Activated T-cell treated with anti-CD3 and anti-CD28 coated beads, Interleukin-2, amount 50 U/mL, for 72 hours (primary cell): ENCODE results near the gene INPP4B. TPM values are rescaled to one million over a fixed set of nuclear protein-coding genes. Genes with fewer than 3 reads are reported as not detected.

Experiments
- ATAC-seq, 2 donors: fragments of 150-1000 bp; cut with Tn5 transposase; replicated peaks in 1 of 2; 2 replicates each; pipeline ENCODE4 v1.10.0; 2021; ENCODE audit warnings: moderate library complexity in 2 of 2, mild to moderate bottlenecking in 1 of 2
- DNase-seq, 2 donors: peaks; one replicate each; pipeline ENCODE4 v3.0.0; 2021 to 2022; ENCODE audit warnings: mixed read lengths in 1 of 2
- H3K27ac Mint-ChIP-seq: one replicate; pipeline ENCODE4 v1.8.0; 2022; ENCODE audit warnings: mild to moderate bottlenecking, moderate library complexity, mixed read lengths
- H3K27me3 Mint-ChIP-seq: one replicate; pipeline ENCODE4 v1.8.0; 2022; ENCODE audit warnings: low read depth, mixed read lengths
- H3K36me3 Mint-ChIP-seq, 2 donors: one replicate each; pipeline ENCODE4 v1.8.0; 2022; ENCODE audit warnings: mixed read lengths in 2 of 2, mild to moderate bottlenecking in 1 of 2; ENCODE audit not compliant: insufficient read depth in 2 of 2
- H3K4me1 Mint-ChIP-seq: one replicate; pipeline ENCODE4 v1.8.0; 2022; ENCODE audit warnings: low read depth, mixed read lengths
- H3K4me3 Mint-ChIP-seq, 2 donors: one replicate each; pipeline ENCODE4 v1.8.0; 2022; ENCODE audit warnings: mild to moderate bottlenecking in 2 of 2, mixed read lengths in 2 of 2, moderate library complexity in 2 of 2
- H3K9me3 Mint-ChIP-seq, 2 donors: one replicate each; pipeline ENCODE4 v1.8.0; 2022; ENCODE audit warnings: mixed read lengths in 2 of 2
- total RNA-seq, 2 donors: library from RNA; stranded (reverse); gene quantifications; one replicate each; pipeline ENCODE4 v1.2.3, GENCODE V29; 2022

INPP4B gene
- total RNA-seq, 2 donors from 2014 or later, result 64.9 to 67.3 TPM

DNA sequence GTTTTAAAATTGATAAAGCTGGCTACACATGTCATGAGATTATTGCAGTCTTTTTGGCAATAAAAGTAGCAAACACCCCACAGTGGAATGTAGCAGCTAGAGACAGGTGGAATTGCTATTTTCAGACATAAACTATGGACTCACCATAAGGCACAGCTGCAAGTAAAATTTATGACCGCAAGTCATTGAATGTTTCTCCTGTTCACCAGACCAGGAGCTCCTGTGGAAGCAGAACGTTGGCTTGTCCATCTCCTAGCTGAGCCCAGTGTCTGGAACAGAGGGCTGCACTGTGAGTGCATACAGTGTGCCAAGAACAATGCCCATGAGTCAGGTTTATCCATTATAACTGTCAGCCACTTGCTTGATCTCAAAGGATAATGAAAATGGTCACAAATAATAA lies 538.2 kb downstream of the INPP4B start:
- no peak overlapping the region for H3K4me3 Mint-ChIP-seq
- no peaks in the 10 kb centered on the region for H3K9me3 Mint-ChIP-seq
- ATAC-seq, result no peak
- H3K36me3 Mint-ChIP-seq, result peaks cover 2 to 21% of the 10 kb centered on the region in 2 donors
- no peaks in the 10 kb centered on the region for H3K27me3 Mint-ChIP-seq
- DNase-seq, result no peak
- no peak overlapping the region for H3K27ac Mint-ChIP-seq
- H3K4me1 Mint-ChIP-seq, result peaks cover 11% of the 10 kb centered on the region

DNA sequence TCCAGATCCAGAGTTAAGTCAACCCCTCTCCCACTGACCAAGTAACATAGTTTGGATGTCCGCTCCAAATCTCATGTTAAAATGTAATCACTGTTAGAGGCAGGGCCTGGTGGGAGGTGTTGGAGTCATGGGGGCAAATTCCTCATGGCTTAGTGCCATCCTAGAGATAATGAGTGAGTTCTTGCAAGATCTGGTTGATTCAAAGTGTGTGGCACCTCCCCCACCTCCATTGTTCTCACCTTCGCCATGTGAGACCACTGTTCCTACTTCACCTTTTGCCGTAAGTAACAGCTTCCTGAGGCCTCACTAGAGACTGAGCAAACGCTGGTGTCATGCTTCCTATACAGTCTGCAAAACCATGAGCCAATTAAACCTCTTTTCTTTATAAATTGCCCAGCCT lies 548.8 kb downstream of the INPP4B start:
- H3K27me3 Mint-ChIP-seq, result no peaks in the 10 kb centered on the region
- no peaks in the 10 kb centered on the region for H3K9me3 Mint-ChIP-seq
- no peak overlapping the region for H3K27ac Mint-ChIP-seq
- H3K4me1 Mint-ChIP-seq, result peaks cover 32% of the 10 kb centered on the region
- ATAC-seq (no peak), DNase-seq (no peak)
- peaks cover 6 to 35% of the 10 kb centered on the region in 2 donors for H3K36me3 Mint-ChIP-seq
- no peak overlapping the region for H3K4me3 Mint-ChIP-seq

DNA sequence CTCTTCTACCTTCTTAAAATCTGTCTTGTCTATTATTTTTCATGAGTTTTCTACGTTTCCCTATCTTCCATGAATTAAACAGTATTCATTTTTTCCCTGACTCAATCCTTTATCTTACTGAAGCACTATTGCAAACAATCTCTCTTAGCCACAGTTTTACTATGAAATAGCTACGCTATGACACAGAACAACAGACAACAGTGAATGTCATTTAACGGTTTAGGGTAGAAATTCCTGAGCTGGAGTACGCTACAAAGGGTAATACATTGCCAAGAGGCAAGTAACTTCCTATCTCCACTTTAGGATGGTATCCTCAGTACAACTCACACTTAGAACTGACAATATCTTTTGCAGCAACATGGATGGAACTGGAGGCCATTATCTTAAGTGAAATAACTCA lies 552.6 kb downstream of the INPP4B start:
- no peak for ATAC-seq
- H3K9me3 Mint-ChIP-seq, result peaks cover 3 to 7% of the 10 kb centered on the region in 2 donors
- H3K4me1 Mint-ChIP-seq, result peaks cover 46% of the 10 kb centered on the region
- peak overlapping the region in 1 of 2 donors; percentile 58 for H3K4me3 Mint-ChIP-seq
- H3K27me3 Mint-ChIP-seq, result no peaks in the 10 kb centered on the region
- no peak for DNase-seq
- H3K27ac Mint-ChIP-seq, result no peak overlapping the region
- H3K36me3 Mint-ChIP-seq, result peaks cover 22 to 37% of the 10 kb centered on the region in 2 donors

DNA sequence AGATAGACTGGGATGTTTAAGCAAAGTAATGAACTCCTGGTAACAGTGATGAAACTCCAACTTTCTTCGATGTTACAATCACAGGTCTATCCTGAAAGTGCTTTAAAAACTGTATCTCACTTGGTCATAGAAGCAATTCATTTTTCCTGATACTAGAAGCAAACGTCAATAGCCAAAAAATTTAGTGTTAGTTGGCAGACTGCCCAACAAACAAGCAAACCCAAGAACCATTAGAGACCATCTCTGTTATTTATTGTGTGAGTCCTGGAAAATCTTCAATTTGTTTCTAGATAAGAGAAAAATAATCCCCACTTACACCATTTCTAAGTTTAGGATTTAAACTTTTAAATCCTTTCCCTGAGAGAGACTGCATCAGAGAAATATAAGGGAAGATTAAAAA lies 553.9 kb downstream of the INPP4B start:
- H3K36me3 Mint-ChIP-seq, result peaks cover 22 to 28% of the 10 kb centered on the region in 2 donors
- H3K4me1 Mint-ChIP-seq, result peaks cover 46% of the 10 kb centered on the region

DNA sequence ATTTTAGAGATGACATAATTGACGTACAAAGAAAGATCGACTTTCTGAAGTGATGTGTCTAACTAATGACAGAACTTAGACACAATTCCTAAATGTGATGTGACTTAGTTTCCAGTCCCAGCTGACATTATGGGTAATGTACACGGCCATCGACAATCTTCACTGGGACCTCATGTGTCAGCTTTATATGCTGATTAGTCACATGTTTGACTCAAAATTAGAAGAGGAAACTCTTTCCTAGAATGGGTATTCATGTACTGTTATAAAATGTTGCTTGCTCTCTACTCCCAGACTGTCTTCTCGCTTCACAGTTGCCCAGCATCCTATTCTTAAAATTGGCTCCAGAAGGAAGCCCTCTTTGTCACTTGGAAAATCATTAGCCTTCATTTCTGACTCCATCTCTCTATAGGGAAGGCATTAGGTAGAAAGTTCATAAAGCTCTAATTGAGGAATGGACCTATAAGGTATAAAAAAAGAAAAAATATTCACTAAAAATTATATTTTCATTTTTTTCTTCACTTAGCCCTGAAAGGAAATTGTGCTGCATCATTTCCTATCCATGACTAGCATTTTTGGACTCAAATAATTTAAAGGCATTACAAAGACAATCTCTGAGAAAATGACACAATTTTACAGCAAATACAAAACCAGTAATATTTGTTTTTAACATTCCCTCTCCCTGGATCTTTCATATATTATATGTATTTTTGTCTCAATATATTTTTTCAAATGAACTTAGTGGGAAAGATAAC lies 554.6 kb downstream of the INPP4B start:
- Mint-ChIP-seq H3K4me1 (peaks cover 46% of the 10 kb centered on the region), H3K9me3 (peaks cover 3 to 7% of the 10 kb centered on the region in 2 donors), H3K27ac (no peak overlapping the region), H3K36me3 (peaks cover 22 to 28% of the 10 kb centered on the region in 2 donors), H3K4me3 (peak overlapping the region; percentile 1 to 9), H3K27me3 (no peaks in the 10 kb centered on the region)
- peak in 1 of 2 donors; percentile 23 for DNase-seq
- peak; percentile 77 to 83 for ATAC-seq

More for the DNA sequence above, 553.9 kb downstream of the INPP4B start:
- Mint-ChIP-seq H3K27ac (peak overlapping the region; percentile 86), H3K4me3 (peak overlapping the region in 1 of 2 donors; percentile 25), H3K9me3 (peaks cover 3 to 7% of the 10 kb centered on the region in 2 donors), H3K27me3 (no peaks in the 10 kb centered on the region)
- ATAC-seq (no peak), DNase-seq (no peak)

DNA sequence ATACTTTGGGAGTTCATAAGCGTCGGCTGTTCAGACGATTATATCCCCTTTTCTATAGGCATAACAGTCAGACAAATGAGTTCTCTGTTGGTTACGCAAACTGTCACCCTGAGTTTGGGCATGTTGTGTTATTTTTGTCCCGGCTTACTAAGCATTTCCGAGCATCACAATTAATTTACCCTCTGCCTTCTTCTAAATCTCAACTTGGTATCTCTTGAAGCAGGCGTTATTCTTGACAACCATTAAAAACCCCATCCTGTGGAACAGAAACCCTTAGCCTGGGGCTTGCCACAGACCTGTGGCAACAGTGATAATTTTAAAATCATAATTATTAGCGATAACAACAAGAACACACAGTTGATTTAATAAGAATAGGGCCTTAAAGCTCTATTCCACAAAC lies 558.7 kb downstream of the INPP4B start:
- peaks cover 3 to 7% of the 10 kb centered on the region in 2 donors for H3K9me3 Mint-ChIP-seq
- no peak for ATAC-seq
- no peaks in the 10 kb centered on the region for H3K27me3 Mint-ChIP-seq
- H3K27ac Mint-ChIP-seq, result no peak overlapping the region
- H3K4me1 Mint-ChIP-seq, result peaks cover 17% of the 10 kb centered on the region
- no peak for DNase-seq
- no peak overlapping the region for H3K4me3 Mint-ChIP-seq
- peaks cover 15 to 16% of the 10 kb centered on the region in 2 donors for H3K36me3 Mint-ChIP-seq

DNA sequence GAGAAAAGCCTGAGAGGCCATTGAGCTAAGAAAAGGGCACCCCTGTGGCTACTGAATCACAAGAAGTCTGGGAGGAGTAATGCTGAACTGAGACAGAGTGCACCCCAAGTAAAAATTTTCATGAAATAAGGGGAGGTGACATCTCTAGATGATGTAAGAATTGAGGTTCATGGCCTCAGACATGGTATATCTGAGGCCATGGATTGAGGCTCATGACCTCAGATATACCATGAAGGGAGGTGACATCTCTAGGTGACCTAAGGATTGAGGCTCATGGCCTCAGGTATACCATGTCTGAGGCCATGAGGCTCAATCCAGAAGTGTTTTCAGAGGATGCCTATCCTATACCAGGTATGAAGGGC lies 560.9 kb downstream of the INPP4B start:
- Mint-ChIP-seq H3K27ac (no peak overlapping the region), H3K9me3 (peaks cover 0 to 3% of the 10 kb centered on the region in 2 donors), H3K4me1 (peaks cover 5% of the 10 kb centered on the region), H3K27me3 (no peaks in the 10 kb centered on the region), H3K4me3 (no peak overlapping the region), H3K36me3 (peaks cover 6 to 7% of the 10 kb centered on the region in 2 donors)
- peak; percentile 80 for ATAC-seq
- DNase-seq, result no peak

DNA sequence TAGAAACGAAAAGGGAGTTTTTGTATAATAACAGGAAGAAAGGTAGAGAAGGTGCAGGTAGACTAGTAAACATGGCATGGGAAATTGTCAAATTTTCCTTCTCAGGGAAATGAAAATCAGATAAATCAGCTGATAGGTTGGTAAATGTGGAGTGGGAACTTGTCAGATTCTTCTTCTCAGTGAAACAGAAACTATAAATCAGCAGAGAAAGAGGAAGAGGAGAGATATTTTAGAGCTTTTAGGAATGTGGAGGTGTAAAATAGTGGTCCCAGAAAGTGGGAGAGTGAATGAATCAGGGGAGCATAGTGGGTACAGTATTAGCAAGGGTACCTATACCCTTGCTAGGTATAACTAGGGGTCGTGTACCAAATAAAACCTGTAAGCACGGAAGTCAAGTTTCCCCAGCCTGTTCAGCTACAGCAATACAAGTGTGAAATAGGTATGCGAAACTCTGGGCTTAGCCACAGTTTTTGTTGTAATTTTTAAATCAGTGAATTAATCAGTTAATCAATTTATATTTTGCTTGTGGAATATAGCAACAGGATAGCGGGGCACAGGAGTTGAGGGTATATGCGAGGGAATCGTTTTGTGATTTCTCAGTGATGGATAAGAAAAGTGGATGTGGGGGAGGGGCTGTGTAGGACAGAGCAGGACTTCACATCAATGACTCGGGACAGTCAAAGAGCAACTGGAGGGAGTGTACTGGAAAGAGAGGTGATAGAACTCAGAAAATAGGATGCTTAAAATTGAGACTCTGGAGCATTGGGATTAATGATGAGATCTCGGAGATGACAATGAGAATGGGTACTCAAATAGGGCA lies 561.5 kb downstream of the INPP4B start:
- DNase-seq, result no peak
- peak; percentile 42 to 51 for ATAC-seq
- Mint-ChIP-seq H3K36me3 (peaks cover 2 to 4% of the 10 kb centered on the region in 2 donors), H3K27me3 (no peaks in the 10 kb centered on the region), H3K27ac (no peak overlapping the region), H3K4me3 (no peak overlapping the region), H3K9me3 (no peaks in the 10 kb centered on the region), H3K4me1 (peaks cover 5% of the 10 kb centered on the region)

DNA sequence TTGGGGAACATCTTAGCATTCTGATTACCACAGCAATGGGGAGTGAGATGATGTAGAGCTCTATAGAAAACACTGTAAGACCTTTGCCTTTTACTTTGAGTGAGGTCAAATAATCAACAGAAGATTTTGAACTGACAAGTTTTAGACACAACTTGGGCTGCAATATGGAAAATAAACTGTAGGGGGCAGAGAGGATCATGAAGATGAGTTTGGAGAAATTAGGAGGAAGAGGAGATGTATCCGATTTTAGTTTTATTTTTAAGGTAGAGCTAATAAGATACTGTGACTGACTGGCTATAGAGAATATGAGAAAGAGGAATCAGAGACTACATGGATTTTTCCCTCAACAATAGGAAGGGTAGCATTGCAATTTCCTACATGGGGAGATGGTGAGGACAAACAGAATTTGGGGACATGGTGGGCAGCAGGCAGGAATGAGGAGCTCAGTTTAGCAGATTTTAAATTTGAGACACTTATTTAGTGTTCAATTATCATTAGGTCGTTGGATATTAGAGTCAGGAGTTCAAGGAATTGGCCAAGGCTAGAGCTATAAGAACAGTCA lies 563.1 kb downstream of the INPP4B start:
- Mint-ChIP-seq H3K27me3 (no peaks in the 10 kb centered on the region), H3K9me3 (no peaks in the 10 kb centered on the region), H3K4me3 (no peak overlapping the region), H3K36me3 (peaks cover 0 to 3% of the 10 kb centered on the region in 2 donors), H3K4me1 (peaks cover 11% of the 10 kb centered on the region), H3K27ac (no peak overlapping the region)
- ATAC-seq (peak in 1 of 2 donors; percentile 6), DNase-seq (peak; percentile 19 to 54)

DNA sequence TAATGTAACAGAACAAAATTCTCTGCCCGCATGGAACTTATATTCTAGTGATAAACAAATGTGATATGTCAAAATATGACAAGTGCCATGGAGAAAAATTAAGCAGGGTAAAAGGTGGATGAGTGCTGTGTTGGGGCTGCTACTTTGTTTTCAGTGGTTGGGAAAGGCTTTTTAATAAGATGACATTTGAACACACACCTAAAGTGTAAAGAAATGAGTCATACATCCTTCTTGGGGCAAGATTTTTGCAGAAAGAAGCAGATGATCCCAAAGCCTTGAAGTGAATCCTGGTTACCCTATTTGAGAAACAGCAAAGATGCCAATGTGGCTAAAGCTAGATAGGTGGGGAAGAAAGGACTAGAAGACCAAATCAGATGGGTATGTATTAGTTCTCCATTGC lies 564.1 kb downstream of the INPP4B start:
- peaks cover 0 to 5% of the 10 kb centered on the region in 2 donors for H3K36me3 Mint-ChIP-seq
- H3K9me3 Mint-ChIP-seq, result peaks cover 0 to 2% of the 10 kb centered on the region in 2 donors
- DNase-seq (no peak), ATAC-seq (no peak)
- H3K27ac Mint-ChIP-seq, result no peak overlapping the region
- H3K4me1 Mint-ChIP-seq, result peaks cover 17% of the 10 kb centered on the region
- H3K27me3 Mint-ChIP-seq, result no peaks in the 10 kb centered on the region
- no peak overlapping the region for H3K4me3 Mint-ChIP-seq

DNA sequence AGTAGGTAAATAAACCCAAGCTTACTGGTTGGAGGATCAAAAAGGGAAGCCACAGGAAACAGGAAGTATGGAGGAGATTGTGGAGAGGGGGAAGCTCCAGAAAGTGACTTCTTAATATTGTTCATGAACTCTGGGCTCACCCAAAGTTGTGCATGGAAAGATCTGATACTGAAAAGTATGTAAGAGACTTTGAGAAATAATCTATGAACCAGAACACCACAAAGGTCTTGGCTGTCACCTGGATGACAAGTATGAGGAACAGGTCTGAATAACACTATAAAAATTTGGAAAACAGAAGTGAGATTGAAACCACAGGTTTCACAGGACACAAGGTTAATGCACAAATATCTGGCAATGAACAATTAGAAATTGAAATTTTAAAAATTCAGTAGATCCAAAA lies 567.4 kb downstream of the INPP4B start:
- H3K4me1 Mint-ChIP-seq, result peaks cover 40% of the 10 kb centered on the region
- no peak overlapping the region for H3K4me3 Mint-ChIP-seq
- no peaks in the 10 kb centered on the region for H3K27me3 Mint-ChIP-seq
- DNase-seq (no peak), ATAC-seq (no peak)
- peaks cover 0 to 2% of the 10 kb centered on the region in 2 donors for H3K9me3 Mint-ChIP-seq
- no peak overlapping the region for H3K27ac Mint-ChIP-seq
- peaks cover 0 to 6% of the 10 kb centered on the region in 2 donors for H3K36me3 Mint-ChIP-seq

DNA sequence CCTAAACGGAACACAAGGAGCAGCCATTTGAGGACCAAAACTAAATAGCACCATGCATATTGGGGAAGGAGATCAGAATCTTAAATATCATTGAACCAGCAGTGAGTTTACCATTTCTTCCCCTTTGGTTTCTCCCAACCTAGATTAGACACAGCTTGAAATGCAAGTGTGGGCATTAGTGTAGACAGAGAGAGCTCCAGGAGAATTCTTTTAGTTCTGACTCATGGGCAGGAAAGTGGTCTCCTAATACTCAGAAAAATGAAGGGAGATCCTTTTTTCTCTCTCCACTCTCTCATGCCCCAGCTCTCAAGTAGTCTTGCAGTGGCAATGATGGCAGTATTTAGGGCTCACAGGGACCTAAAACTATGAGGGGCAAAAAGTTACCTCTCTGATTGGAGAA lies 567.9 kb downstream of the INPP4B start:
- Mint-ChIP-seq H3K4me1 (peaks cover 40% of the 10 kb centered on the region), H3K9me3 (peaks cover 0 to 2% of the 10 kb centered on the region in 2 donors)

DNA sequence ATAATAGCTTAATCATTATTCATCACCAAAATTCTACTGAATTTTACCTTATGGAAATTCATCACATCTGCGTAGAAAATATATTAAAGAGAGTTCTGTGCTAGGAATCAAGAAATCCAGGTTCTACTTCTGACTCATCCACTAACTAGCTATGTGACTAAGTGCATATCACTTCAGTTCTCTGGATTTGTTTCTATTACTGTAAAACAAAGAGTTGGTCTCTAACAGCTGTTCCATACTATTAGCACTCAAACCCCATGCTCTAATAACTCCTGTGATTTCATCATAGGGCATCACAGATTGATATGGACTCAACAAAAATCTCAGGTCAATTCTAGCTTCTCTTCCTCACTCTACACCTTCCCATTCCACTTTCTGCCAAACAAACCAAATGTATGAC lies 572.0 kb downstream of the INPP4B start:
- Mint-ChIP-seq H3K36me3 (peaks cover 0 to 6% of the 10 kb centered on the region in 2 donors), H3K4me1 (peaks cover 58% of the 10 kb centered on the region), H3K27ac (peak overlapping the region; percentile 52), H3K4me3 (peak overlapping the region in 1 of 2 donors; percentile 4), H3K27me3 (no peaks in the 10 kb centered on the region), H3K9me3 (peaks cover 0 to 2% of the 10 kb centered on the region in 2 donors)
- peak in 1 of 2 donors; percentile 56 for ATAC-seq
- DNase-seq, result no peak

More for the DNA sequence above, 567.9 kb downstream of the INPP4B start:
- ATAC-seq (no peak), DNase-seq (no peak)
- Mint-ChIP-seq H3K27me3 (no peaks in the 10 kb centered on the region), H3K36me3 (peaks cover 0 to 6% of the 10 kb centered on the region in 2 donors), H3K27ac (no peak overlapping the region), H3K4me3 (no peak overlapping the region)
